ENCODE data around the gene ATP5F1D. TPM values are rescaled to one million over a fixed set of nuclear protein-coding genes. Genes with fewer than 3 reads are reported as not detected.

Gene ATP5F1D
- total and polyA plus RNA-seq, 2 donors (not counting 1 experiment from before 2014, with no cell fraction given), result 150 to 166 TPM

DNA sequence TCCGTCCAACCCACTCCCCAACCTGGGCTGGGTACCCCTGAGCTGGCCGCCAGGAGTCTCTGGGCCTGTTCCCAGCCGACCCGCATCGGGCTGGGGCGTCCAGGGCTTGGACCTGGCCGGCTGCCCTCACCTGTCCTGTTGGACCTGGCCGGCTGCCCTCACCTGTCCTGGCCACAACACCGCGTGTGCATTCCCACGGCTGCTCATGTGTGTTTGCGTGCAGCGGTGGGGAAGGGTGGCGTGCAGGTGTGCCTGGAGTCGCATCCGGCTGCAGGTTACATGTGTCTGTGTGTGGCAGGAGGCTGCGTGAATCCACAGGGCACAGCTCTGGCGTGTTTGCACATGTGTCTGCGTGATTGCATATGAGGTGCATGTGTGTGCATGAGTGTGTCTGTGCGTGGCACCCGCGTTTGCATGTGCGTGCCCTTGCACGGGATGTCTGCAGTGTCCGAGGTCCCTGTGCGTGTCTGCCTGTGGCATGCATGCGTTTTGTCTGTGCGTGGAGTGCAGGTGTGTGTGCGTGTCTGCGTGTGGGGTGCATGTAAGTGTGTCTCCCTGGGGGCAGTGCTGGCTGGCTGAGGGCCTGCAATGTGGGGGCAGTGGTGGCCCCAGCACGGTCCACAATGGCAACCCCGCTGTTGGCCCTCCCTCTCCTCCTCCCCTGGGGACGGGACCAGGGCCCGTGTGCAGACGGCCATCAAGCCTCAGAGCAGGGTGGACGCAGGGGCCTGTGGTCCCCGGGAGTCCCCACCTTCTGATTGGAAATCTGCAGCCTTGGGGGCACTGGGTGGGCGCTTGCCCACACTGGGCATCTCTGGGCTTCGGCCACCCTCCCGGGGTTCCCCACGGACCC is 47.5 kb downstream of the ATP5F1D start:
- Histone ChIP-seq H3K4me2 (replicated peaks; ENCODE audit: low read depth, low read length, poor library complexity, severe bottlenecking) (no peak overlapping the region), H3K27me3 (replicated peaks in 1 of 4; ENCODE audit: control extremely low read depth in 1 of 4, control insufficient read depth in 3 of 4, insufficient read depth in 4 of 4, low read length in 3 of 4) (peaks cover 0 to 83% (median 27%) of the 10 kb centered on the region in 4 experiments), H3K36me3 (replicated peaks in 1 of 2; ENCODE audit: control extremely low read depth in 1 of 2, control insufficient read depth in 1 of 2, extremely low read depth in 1 of 2, insufficient read depth in 2 of 2, low read length in 1 of 2) (no peaks in the 10 kb centered on the region), H3K4me1 (ENCODE audit: control insufficient read depth in 2 of 2, insufficient read depth in 2 of 2, low read length in 2 of 2) (peaks cover 13 to 24% of the 10 kb centered on the region in 2 donors), H3K79me2 (ENCODE audit: control insufficient read depth, insufficient read depth, low read length) (no peaks in the 10 kb centered on the region), H3K4me3 (ENCODE audit: control extremely low read depth in 1 of 5, extremely low read depth in 1 of 5, insufficient read depth in 1 of 5, low read depth in 2 of 5, low read length in 4 of 5) (no peak overlapping the region), H3K9ac (ENCODE audit: low read length) (no peak overlapping the region), H3K27ac (ENCODE audit: low read length in 2 of 2) (no peak overlapping the region), H3K9me3 (ENCODE audit: control extremely low read depth in 1 of 3, control insufficient read depth in 2 of 3, insufficient read depth in 1 of 3, low read length in 2 of 3) (peaks cover 0 to 6% (median 0%) of the 10 kb centered on the region in 3 donors), H4K20me1 (ENCODE audit: control insufficient read depth, insufficient read depth, low read length, poor library complexity, severe bottlenecking) (no peaks in the 10 kb centered on the region), H2AFZ (ENCODE audit: insufficient read depth, low read depth, low read length, poor library complexity, severe bottlenecking) (no peak overlapping the region)
- Mint-ChIP-seq H3K27ac (no peak overlapping the region), H3K9me3 (ENCODE audit: insufficient read depth) (no peaks in the 10 kb centered on the region), H3K4me1 (peaks cover 23% of the 10 kb centered on the region), H3K27me3 (peaks cover 30% of the 10 kb centered on the region), H3K4me3 (no peak overlapping the region)
- ATAC-seq (ENCODE audit: low read depth) (no peak), DNase-seq (peak; percentile 29)
- TF ChIP-seq, protein P1, sequence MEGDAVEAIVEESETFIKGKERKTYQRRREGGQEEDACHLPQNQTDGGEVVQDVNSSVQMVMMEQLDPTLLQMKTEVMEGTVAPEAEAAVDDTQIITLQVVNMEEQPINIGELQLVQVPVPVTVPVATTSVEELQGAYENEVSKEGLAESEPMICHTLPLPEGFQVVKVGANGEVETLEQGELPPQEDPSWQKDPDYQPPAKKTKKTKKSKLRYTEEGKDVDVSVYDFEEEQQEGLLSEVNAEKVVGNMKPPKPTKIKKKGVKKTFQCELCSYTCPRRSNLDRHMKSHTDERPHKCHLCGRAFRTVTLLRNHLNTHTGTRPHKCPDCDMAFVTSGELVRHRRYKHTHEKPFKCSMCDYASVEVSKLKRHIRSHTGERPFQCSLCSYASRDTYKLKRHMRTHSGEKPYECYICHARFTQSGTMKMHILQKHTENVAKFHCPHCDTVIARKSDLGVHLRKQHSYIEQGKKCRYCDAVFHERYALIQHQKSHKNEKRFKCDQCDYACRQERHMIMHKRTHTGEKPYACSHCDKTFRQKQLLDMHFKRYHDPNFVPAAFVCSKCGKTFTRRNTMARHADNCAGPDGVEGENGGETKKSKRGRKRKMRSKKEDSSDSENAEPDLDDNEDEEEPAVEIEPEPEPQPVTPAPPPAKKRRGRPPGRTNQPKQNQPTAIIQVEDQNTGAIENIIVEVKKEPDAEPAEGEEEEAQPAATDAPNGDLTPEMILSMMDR (IDR thresholded peaks at IDR 0.05), result no peak
- TF ChIP-seq EZH2 (IDR thresholded peaks at IDR 0.05; ENCODE audit: borderline replicate concordance, insufficient read depth, low read depth, low read length, poor library complexity, severe bottlenecking), result no peak
- intact Hi-C loops (cut with micrococcal nuclease), result no loop called here
- WGBS (ENCODE audit: insufficient coverage), result 86% methylated on average over 41 of the region's 41 CpGs
- CTCF ChIA-PET, result no interaction called here
- POLR2A ChIA-PET, result no interaction called here

GRCh38 chr19:1289686-1290025 is 48.1 kb downstream of the ATP5F1D start:
- DNase-seq, result no peak
- no peak overlapping the region for H3K27ac ChIP-seq (ENCODE audit: low read length in 2 of 2)
- Mint-ChIP-seq H3K4me3 (no peak overlapping the region), H3K4me1 (peaks cover 18% of the 10 kb centered on the region), H3K27ac (no peak overlapping the region), H3K27me3 (peaks cover 26% of the 10 kb centered on the region), H3K9me3 (ENCODE audit: insufficient read depth) (no peaks in the 10 kb centered on the region)
- ChIA-PET CTCF (no interaction called here), POLR2A (no interaction called here)
- H3K9me3 ChIP-seq (ENCODE audit: control extremely low read depth in 1 of 3, control insufficient read depth in 2 of 3, insufficient read depth in 1 of 3, low read length in 2 of 3), result peaks cover 0 to 8% (median 0%) of the 10 kb centered on the region in 3 donors
- H3K4me2 ChIP-seq (replicated peaks; ENCODE audit: low read depth, low read length, poor library complexity, severe bottlenecking), result no peak overlapping the region
- no peaks in the 10 kb centered on the region for H4K20me1 ChIP-seq (ENCODE audit: control insufficient read depth, insufficient read depth, low read length, poor library complexity, severe bottlenecking)
- 85% methylated on average over 19 of the region's 19 CpGs for WGBS (ENCODE audit: insufficient coverage)
- H3K4me3 ChIP-seq (ENCODE audit: control extremely low read depth in 1 of 5, extremely low read depth in 1 of 5, insufficient read depth in 1 of 5, low read depth in 2 of 5, low read length in 4 of 5), result no peak overlapping the region
- ATAC-seq (ENCODE audit: low read depth), result no peak
- no peak overlapping the region for H2AFZ ChIP-seq (ENCODE audit: insufficient read depth, low read depth, low read length, poor library complexity, severe bottlenecking)
- peaks cover 0 to 83% (median 25%) of the 10 kb centered on the region in 4 experiments for H3K27me3 ChIP-seq (replicated peaks in 1 of 4; ENCODE audit: control extremely low read depth in 1 of 4, control insufficient read depth in 3 of 4, insufficient read depth in 4 of 4, low read length in 3 of 4)
- H3K9ac ChIP-seq (ENCODE audit: low read length), result no peak overlapping the region
- H3K79me2 ChIP-seq (ENCODE audit: control insufficient read depth, insufficient read depth, low read length), result no peaks in the 10 kb centered on the region
- TF ChIP-seq, protein P1 (IDR thresholded peaks at IDR 0.05), result no peak
- TF ChIP-seq EZH2 (IDR thresholded peaks at IDR 0.05; ENCODE audit: borderline replicate concordance, insufficient read depth, low read depth, low read length, poor library complexity, severe bottlenecking), result no peak
- intact Hi-C loops (cut with micrococcal nuclease), result no loop called here
- peaks cover 13 to 24% of the 10 kb centered on the region in 2 donors for H3K4me1 ChIP-seq (ENCODE audit: control insufficient read depth in 2 of 2, insufficient read depth in 2 of 2, low read length in 2 of 2)
- no peaks in the 10 kb centered on the region for H3K36me3 ChIP-seq (replicated peaks in 1 of 2; ENCODE audit: control extremely low read depth in 1 of 2, control insufficient read depth in 1 of 2, extremely low read depth in 1 of 2, insufficient read depth in 2 of 2, low read length in 1 of 2)
